HEK293 (cell line): ENCODE measurements around the gene KCTD19.
A peak's percentile ranks its signal among the peaks of the same experiment; 100 is the strongest.

ENCODE experiments used
- CTCF ChIP-seq: fragments of 450-650 bp; formaldehyde crosslinking; IDR thresholded peaks from 2 replicates; pipeline ENCODE4 v1.5.1; 2016; ENCODE audit warnings: missing biosample characterization, missing genetic modification characterization
- EGR2 ChIP-seq: fragments of 450-650 bp; formaldehyde crosslinking; IDR thresholded peaks from 2 replicates; pipeline ENCODE4 v1.5.1; 2016; ENCODE audit warnings: low read depth, missing biosample characterization, missing genetic modification characterization
- KLF16 ChIP-seq: fragments of 450-650 bp; formaldehyde crosslinking; IDR thresholded peaks from 2 replicates; pipeline ENCODE4 v1.5.1; 2017; ENCODE audit warnings: missing biosample characterization, missing genetic modification characterization
- KLF17 ChIP-seq: fragments of 450-650 bp; formaldehyde crosslinking; IDR thresholded peaks from 2 replicates; pipeline ENCODE4 v1.5.1; 2016; ENCODE audit warnings: missing biosample characterization, missing genetic modification characterization
- KLF9 ChIP-seq: fragments of 450-650 bp; formaldehyde crosslinking; IDR thresholded peaks from 2 replicates; pipeline ENCODE4 v1.5.1; 2016; ENCODE audit warnings: missing biosample characterization, missing genetic modification characterization, low read depth
- TSHZ1 ChIP-seq: fragments of 450-650 bp; formaldehyde crosslinking; IDR thresholded peaks from 2 replicates; pipeline ENCODE4 v1.5.1; 2016; ENCODE audit warnings: missing biosample characterization, missing genetic modification characterization, borderline replicate concordance
- ZBTB10 ChIP-seq: fragments of 450-650 bp; formaldehyde crosslinking; IDR thresholded peaks from 2 replicates; pipeline ENCODE4 v1.5.1; 2016; ENCODE audit warnings: missing biosample characterization, missing genetic modification characterization
- ZBTB26 ChIP-seq: fragments of 450-650 bp; formaldehyde crosslinking; optimal IDR thresholded peaks from 2 replicates; pipeline ENCODE3; 2016; ENCODE audit warnings: missing biosample characterization, mild to moderate bottlenecking, missing genetic modification characterization
- ZIC2 ChIP-seq: fragments of 450-650 bp; formaldehyde crosslinking; IDR thresholded peaks from 2 replicates; pipeline ENCODE4 v1.5.1; 2016; ENCODE audit warnings: missing biosample characterization, missing genetic modification characterization
- ZNF140 ChIP-seq: fragments of 450-650 bp; formaldehyde crosslinking; IDR thresholded peaks from 2 replicates; pipeline ENCODE4 v1.5.1; 2016; ENCODE audit warnings: missing biosample characterization, missing genetic modification characterization
- ZNF23 ChIP-seq: fragments of 450-650 bp; formaldehyde crosslinking; IDR thresholded peaks from 2 replicates; pipeline ENCODE4 v1.5.1; 2016; ENCODE audit warnings: missing biosample characterization, missing genetic modification characterization, borderline replicate concordance
- ZNF280D ChIP-seq: fragments of 450-650 bp; formaldehyde crosslinking; IDR thresholded peaks from 2 replicates; pipeline ENCODE4 v1.5.1; 2016; ENCODE audit warnings: missing biosample characterization, missing genetic modification characterization
- ZNF335 ChIP-seq: fragments of 450-650 bp; formaldehyde crosslinking; conservative IDR thresholded peaks from 2 replicates; pipeline ENCODE4 v1.5.1; 2016; ENCODE audit warnings: missing biosample characterization, missing genetic modification characterization
- ZNF37A ChIP-seq: fragments of 450-650 bp; IDR thresholded peaks from 2 replicates; pipeline ENCODE4 v1.5.1; 2018; ENCODE audit warnings: missing biosample characterization, missing genetic modification characterization
- ZNF398 ChIP-seq: fragments of 450-650 bp; formaldehyde crosslinking; IDR thresholded peaks from 2 replicates; pipeline ENCODE4 v1.5.1; 2017; ENCODE audit warnings: missing biosample characterization, missing genetic modification characterization
- ZNF488 ChIP-seq: fragments of 450-650 bp; formaldehyde crosslinking; IDR thresholded peaks from 2 replicates; pipeline ENCODE4 v1.5.1; 2016; ENCODE audit warnings: missing biosample characterization, missing genetic modification characterization
- ZNF510 ChIP-seq: fragments of 450-650 bp; formaldehyde crosslinking; IDR thresholded peaks from 2 replicates; pipeline ENCODE4 v1.5.1; 2018; ENCODE audit warnings: mild to moderate bottlenecking, missing genetic modification characterization, missing biosample characterization; ENCODE audit not compliant: insufficient replicate concordance
- ZNF514 ChIP-seq: fragments of 450-650 bp; formaldehyde crosslinking; IDR thresholded peaks from 2 replicates; pipeline ENCODE4 v1.5.1; 2016; ENCODE audit warnings: missing biosample characterization, missing genetic modification characterization
- ZNF623 ChIP-seq: fragments of 450-650 bp; formaldehyde crosslinking; IDR thresholded peaks from 2 replicates; pipeline ENCODE4 v1.5.1; 2016; ENCODE audit warnings: missing biosample characterization, missing genetic modification characterization
- ZNF660 ChIP-seq: fragments of 450-650 bp; IDR thresholded peaks from 2 replicates; pipeline ENCODE4 v1.5.1; 2018; ENCODE audit warnings: missing biosample characterization, mild to moderate bottlenecking, missing genetic modification characterization
- ZNF776 ChIP-seq: fragments of 450-650 bp; formaldehyde crosslinking; IDR thresholded peaks from 2 replicates; pipeline ENCODE4 v1.5.0; 2017; ENCODE audit warnings: missing biosample characterization, missing genetic modification characterization, borderline replicate concordance

The KCTD19 gene

GRCh38 chr16:67278773-67279295 is 47.7 kb downstream of the KCTD19 start (continued):
- TF ChIP-seq ZBTB10 (tag by site-specific recombination) (0 out of 2 replicates have a peak, but pooled peaks have one; percentile 27), ZNF514 (tag by site-specific recombination) (no peak), ZNF488 (tag by site-specific recombination) (no peak), ZBTB26 (tag by site-specific recombination) (peak; percentile 69), KLF9 (tag by site-specific recombination) (peak; percentile 50; the same call in 1 of the 2 replicates), CTCF (tag by site-specific recombination) (peak; percentile 58; the same call in 1 of the 2 replicates), TSHZ1 (tag by site-specific recombination) (no peak), ZNF335 (tag by site-specific recombination) (0 out of 2 replicates have a peak, but pooled peaks have one; percentile 42), ZNF510 (tag by site-specific recombination) (no peak), ZNF140 (tag by site-specific recombination) (no peak), ZNF623 (tag by site-specific recombination) (peak; percentile 10; the same call in 1 of the 2 replicates), ZNF660 (tag by site-specific recombination) (0 out of 2 replicates have a peak, but pooled peaks have one; percentile 15), ZNF23 (tag by site-specific recombination) (no peak), EGR2 (tag by site-specific recombination) (peak; percentile 80), KLF17 (tag by site-specific recombination) (no peak; the same call in 1 of the 2 replicates), ZIC2 (tag by site-specific recombination) (peak; percentile 62), ZNF398 (tag by site-specific recombination) (0 out of 2 replicates have a peak, but pooled peaks have one; percentile 26), ZNF37A (tag by site-specific recombination) (no peak), KLF16 (tag by site-specific recombination) (peak; percentile 45; the same call in 1 of the 2 replicates), ZNF776 (tag by site-specific recombination) (no peak), ZNF280D (no peak)
